ENCODE measurements around the gene B4GALNT4. TPM values are rescaled to one million over a fixed set of nuclear protein-coding genes. Genes with fewer than 3 reads are reported as not detected.

Gene B4GALNT4
- total and polyA plus RNA-seq, 2 of the 8 experiments (the other 6 are each of a cell fraction or from before 2014, with no cell fraction given), result 40.9 to 76.3 TPM

GRCh38 chr11:394858-395655 is 25.8 kb downstream of the B4GALNT4 start (continued):
- TF ChIP-seq ZNF274 (IDR thresholded peaks at IDR 0.05; ENCODE audit: borderline replicate concordance, extremely low read depth, low read length) (no peak), POLR2A (IDR thresholded peaks at IDR 0.05; ENCODE audit: control extremely low read depth in 1 of 2, low read depth in 2 of 2, low read length in 2 of 2) (no peak), SIX5 (IDR thresholded peaks at IDR 0.05; ENCODE audit: low read depth, low read length) (no peak), TBP (IDR thresholded peaks at IDR 0.05; ENCODE audit: low read depth, low read length) (no peak)

Measured in H1 (cell line).